Mesendoderm (in vitro differentiated cells): ENCODE data around the gene PROSER2. TPM values are rescaled to one million over a fixed set of nuclear protein-coding genes. Genes with fewer than 3 reads are reported as not detected.
A peak's percentile ranks its signal among the peaks of the same experiment; 100 is the strongest.

ENCODE experiments used
- DNase-seq: peaks from one replicate; pipeline ENCODE4 v3.0.0; 2013
- H2AK5ac ChIP-seq: 2 replicates; pipeline ENCODE4 v1.6.1; 2013; ENCODE audit warnings: low read length, inconsistent platforms
- H2BK120ac ChIP-seq: 2 replicates; pipeline ENCODE4 v1.6.1; 2013; ENCODE audit warnings: low read depth, mild to moderate bottlenecking, low read length, moderate library complexity, mixed read lengths
- H2BK15ac ChIP-seq: replicated peaks from 2 replicates; pipeline ENCODE4 v1.6.1; 2013; ENCODE audit warnings: low read depth, mild to moderate bottlenecking, moderate library complexity
- H2BK5ac ChIP-seq: 2 replicates; pipeline ENCODE4 v1.6.1; 2013; ENCODE audit warnings: low read length, inconsistent platforms
- H3K18ac ChIP-seq: 2 replicates; pipeline ENCODE4 v1.6.1; 2013; ENCODE audit warnings: mild to moderate bottlenecking, low read length, mixed read lengths
- H3K23ac ChIP-seq: one replicate; pipeline ENCODE4 v1.6.1; 2013; ENCODE audit warnings: low read length
- H3K27ac ChIP-seq: 2 replicates; pipeline ENCODE4 v1.5.1; 2013; ENCODE audit warnings: low read depth, mild to moderate bottlenecking, inconsistent platforms, low read length, moderate library complexity
- H3K27me3 ChIP-seq: 2 replicates; pipeline ENCODE4 v1.6.1; 2013; ENCODE audit warnings: low read length, control low read depth, mild to moderate bottlenecking, inconsistent platforms; ENCODE audit not compliant: insufficient read depth, poor library complexity
- H3K36me3 ChIP-seq: 2 replicates; pipeline ENCODE4 v1.6.1; 2013; ENCODE audit warnings: low read length, inconsistent platforms; ENCODE audit not compliant: control insufficient read depth, insufficient read depth
- H3K4ac ChIP-seq: one replicate; pipeline ENCODE4 v1.6.1; 2013; ENCODE audit warnings: low read depth, mild to moderate bottlenecking, low read length, moderate library complexity
- H3K4me1 ChIP-seq: 2 replicates; pipeline ENCODE4 v1.6.1; 2013; ENCODE audit warnings: low read depth, low read length, inconsistent platforms; ENCODE audit not compliant: control insufficient read depth
- H3K4me2 ChIP-seq: 2 replicates; pipeline ENCODE4 v1.6.1; 2013; ENCODE audit warnings: low read length
- H3K4me3 ChIP-seq: 2 replicates; pipeline ENCODE4 v1.5.1; 2013; ENCODE audit warnings: mild to moderate bottlenecking, low read length
- H3K56ac ChIP-seq: one replicate; pipeline ENCODE4 v1.6.1; 2013; ENCODE audit warnings: low read length
- H3K79me1 ChIP-seq: 2 replicates; pipeline ENCODE4 v1.6.1; 2013; ENCODE audit warnings: low read length, inconsistent platforms
- H3K79me2 ChIP-seq: 2 replicates; pipeline ENCODE4 v1.6.1; 2013; ENCODE audit warnings: mild to moderate bottlenecking, low read length; ENCODE audit not compliant: control insufficient read depth, insufficient read depth
- H3K9ac ChIP-seq: 2 replicates; pipeline ENCODE4 v1.6.1; 2013; ENCODE audit warnings: low read length, inconsistent platforms
- H4K5ac ChIP-seq: one replicate; pipeline ENCODE4 v1.6.1; 2013; ENCODE audit warnings: low read length
- H4K8ac ChIP-seq: one replicate; pipeline ENCODE4 v1.6.1; 2013; ENCODE audit warnings: low read depth, mild to moderate bottlenecking, control low read depth, low read length, moderate library complexity
- WGBS: extraction: QIAGEN DNeasy Blood & Tissue Kit; methylation state at CpG from one replicate; pipeline ENCODE4 v1.1.7; 2013; ENCODE audit warnings: low lambda C conversion rate, missing lambda C conversion rate; ENCODE audit not compliant: insufficient coverage; ENCODE audit errors: extremely low coverage; 5-methylcytosine and 5-hydroxymethylcytosine counted together
- polyA plus RNA-seq, 2 experiments: library from polyadenylated mRNA; stranded (reverse); fragments of 200-250 nt; gene quantifications; one replicate each; pipeline ENCODE4 v1.2.3, GENCODE V29; 2013

The PROSER2 gene, protein sequence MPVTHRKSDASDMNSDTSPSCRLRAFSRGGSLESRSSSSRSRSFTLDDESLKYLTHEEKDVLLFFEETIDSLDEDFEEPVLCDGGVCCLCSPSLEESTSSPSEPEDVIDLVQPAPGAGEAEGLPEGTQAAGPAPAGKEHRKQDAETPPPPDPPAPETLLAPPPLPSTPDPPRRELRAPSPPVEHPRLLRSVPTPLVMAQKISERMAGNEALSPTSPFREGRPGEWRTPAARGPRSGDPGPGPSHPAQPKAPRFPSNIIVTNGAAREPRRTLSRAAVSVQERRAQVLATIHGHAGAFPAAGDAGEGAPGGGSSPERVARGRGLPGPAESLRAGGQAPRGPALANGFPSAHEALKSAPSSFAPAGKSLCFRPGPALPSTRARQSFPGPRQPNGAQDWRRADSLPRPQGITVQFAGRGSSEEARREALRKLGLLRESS
- 9.8 TPM for polyA plus RNA-seq (2013, experiment 1 of 2)
- polyA plus RNA-seq (2013, experiment 2 of 2): 9.5 TPM

DNA sequence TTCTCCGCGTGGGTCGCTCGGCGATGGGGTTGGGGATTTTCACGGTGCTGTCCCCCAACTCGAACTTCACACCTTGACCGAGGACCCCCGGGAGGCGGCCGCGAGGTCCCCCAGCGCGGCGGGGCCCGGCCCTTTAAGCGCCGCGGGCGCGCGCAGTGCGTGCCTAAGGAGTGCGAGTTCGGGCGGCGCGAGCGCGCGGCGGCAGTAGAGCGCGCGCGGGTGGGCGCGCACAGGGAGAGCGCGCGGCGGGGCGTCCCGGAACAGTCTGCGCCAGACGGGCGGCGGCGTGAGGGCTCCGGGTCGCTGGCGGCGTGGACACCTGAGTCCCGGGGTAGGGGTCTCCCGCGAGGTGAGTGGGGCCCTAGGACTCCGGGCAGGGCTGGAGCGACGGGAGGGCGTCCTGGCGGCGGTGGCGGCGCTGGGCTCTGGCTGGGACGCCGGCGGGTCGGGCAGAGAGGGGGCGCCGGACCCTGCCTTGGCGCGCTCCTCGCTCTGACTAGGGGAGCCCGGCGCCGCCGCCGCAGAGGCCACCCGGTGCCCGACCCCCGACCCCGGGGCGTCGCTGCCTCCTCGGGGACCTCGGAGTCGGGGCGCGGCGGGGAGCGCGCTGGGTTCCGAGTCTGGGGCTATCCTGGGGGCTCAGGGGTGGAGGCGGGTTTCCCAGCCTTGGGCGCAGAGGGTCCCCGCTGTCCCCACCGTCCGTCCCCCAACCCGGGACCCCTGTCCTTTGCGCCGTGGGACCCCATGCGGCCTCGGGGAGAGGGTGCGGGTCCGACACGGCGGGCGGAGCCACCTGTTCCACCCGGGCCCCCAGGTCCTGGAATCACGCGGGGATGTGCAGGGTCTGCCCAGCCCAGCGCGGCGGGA is at the start of gene PROSER2:
Gene PROSER2 (plus strand): TSS at position 235 of the 867 bp plus-strand sequence. CDS start 28,722 bp downstream, outside the sequence.
- Histone ChIP-seq H2BK15ac (no peak within 1 kb of the TSS), H3K23ac (no peak within 1 kb of the TSS), H3K79me1 (peaks cover 10% of the 10 kb centered on the region), H2BK120ac (peak within 1 kb of the TSS; percentile 92), H4K8ac (no peak within 1 kb of the TSS), H3K56ac (peak within 1 kb of the TSS; percentile 92), H2AK5ac (no peak within 1 kb of the TSS), H3K4me1 (peaks cover 9% of the 10 kb centered on the region), H3K18ac (peak within 1 kb of the TSS; percentile 99), H3K27me3 (no peaks in the 10 kb centered on the region), H3K36me3 (no peaks in the 10 kb centered on the region), H3K27ac (peak within 1 kb of the TSS; percentile 22), H3K79me2 (peaks cover 28% of the 10 kb centered on the region), H3K9ac (peak within 1 kb of the TSS; percentile 82), H3K4me3 (peak within 1 kb of the TSS; percentile 67), H3K4me2 (peak within 1 kb of the TSS; percentile 4), H2BK5ac (no peak within 1 kb of the TSS), H3K4ac (peak within 1 kb of the TSS; percentile 93), H4K5ac (no peak within 1 kb of the TSS)
- WGBS: no CpG with 5 or more reads among the region's 114 CpGs
- DNase-seq: peak; percentile 59

DNA sequence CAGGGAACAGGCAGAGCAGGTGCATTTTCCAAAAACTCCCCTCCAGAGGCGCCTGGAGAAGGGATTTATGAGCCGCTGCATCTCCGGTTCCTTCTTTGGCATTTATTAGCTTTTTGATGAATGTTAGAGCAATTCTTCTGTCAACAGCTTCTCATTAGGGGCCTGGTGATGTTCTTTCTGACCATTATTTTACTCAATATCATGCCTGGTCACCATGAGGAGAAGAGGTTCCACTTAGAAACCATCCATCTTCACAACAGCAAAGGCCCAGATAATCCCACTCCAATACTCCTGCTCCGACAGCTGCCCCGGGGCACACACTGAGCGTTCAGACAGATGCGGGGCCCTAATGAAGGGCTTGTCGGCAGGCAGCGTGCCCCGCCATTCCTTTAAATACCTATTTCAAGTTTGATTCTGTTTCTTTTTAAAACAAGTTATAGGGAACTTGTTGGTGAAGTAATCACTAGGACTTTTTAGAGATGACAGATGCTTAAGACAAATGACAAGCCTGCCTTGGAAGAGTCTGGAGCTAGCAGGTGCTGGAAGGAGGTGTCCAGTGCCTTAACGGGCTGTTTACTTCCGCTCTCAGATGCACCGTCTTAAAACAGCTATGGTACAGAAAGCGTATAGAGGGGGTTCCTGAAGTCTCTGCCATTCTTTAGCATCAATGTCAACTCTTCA is 49.3 kb upstream of the PROSER2 start:
- Histone ChIP-seq H3K9ac (no peak overlapping the region), H3K4me3 (no peak overlapping the region), H3K4ac (no peak overlapping the region), H2BK15ac (no peak overlapping the region), H4K8ac (no peak overlapping the region), H3K79me2 (no peaks in the 10 kb centered on the region), H4K5ac (no peak overlapping the region), H2AK5ac (no peak overlapping the region), H3K18ac (no peak overlapping the region), H3K23ac (no peak overlapping the region), H3K4me1 (no peaks in the 10 kb centered on the region), H3K36me3 (no peaks in the 10 kb centered on the region), H3K4me2 (no peak overlapping the region), H3K27ac (no peak overlapping the region), H3K27me3 (no peaks in the 10 kb centered on the region), H3K79me1 (no peaks in the 10 kb centered on the region), H2BK5ac (no peak overlapping the region), H3K56ac (no peak overlapping the region), H2BK120ac (no peak overlapping the region)
- DNase-seq: no peak
- no CpG with 5 or more reads among the region's 14 CpGs for WGBS

DNA sequence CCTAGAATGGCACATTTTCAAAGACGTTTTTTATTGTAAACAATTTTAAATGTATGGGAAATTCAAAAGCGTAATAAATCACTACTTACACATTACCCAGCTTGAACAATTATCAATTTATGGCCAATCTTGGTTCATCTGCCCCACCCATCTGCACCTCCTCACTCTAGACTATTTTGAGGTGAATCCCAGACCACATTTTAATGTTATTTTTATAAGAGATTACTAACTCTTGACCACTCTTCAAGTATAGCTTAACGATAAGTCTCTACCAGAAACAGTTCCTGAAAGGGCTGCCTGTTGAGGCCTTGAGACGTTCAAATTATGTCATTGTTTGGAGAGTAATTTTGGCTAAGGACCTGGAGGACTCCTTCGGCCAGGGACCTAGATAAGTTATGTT is 47.7 kb upstream of the PROSER2 start:
- no CpG with 5 or more reads among the region's 5 CpGs for WGBS
- H3K23ac ChIP-seq: no peak overlapping the region
- no peaks in the 10 kb centered on the region for H3K79me1 ChIP-seq
- no peak overlapping the region for H3K18ac ChIP-seq
- H4K5ac ChIP-seq: no peak overlapping the region
- no peak overlapping the region for H2BK5ac ChIP-seq
- H3K4me3 ChIP-seq: no peak overlapping the region
- no peak overlapping the region for H2AK5ac ChIP-seq
- no peak overlapping the region for H3K4ac ChIP-seq
- no peak overlapping the region for H4K8ac ChIP-seq
- DNase-seq: no peak
- H3K27ac ChIP-seq: no peak overlapping the region
- no peaks in the 10 kb centered on the region for H3K27me3 ChIP-seq
- no peaks in the 10 kb centered on the region for H3K79me2 ChIP-seq
- H3K4me1 ChIP-seq: no peaks in the 10 kb centered on the region
- no peak overlapping the region for H3K9ac ChIP-seq
- no peak overlapping the region for H3K4me2 ChIP-seq
- H2BK120ac ChIP-seq: no peak overlapping the region
- H3K36me3 ChIP-seq: no peaks in the 10 kb centered on the region
- H2BK15ac ChIP-seq: no peak overlapping the region
- no peak overlapping the region for H3K56ac ChIP-seq

DNA sequence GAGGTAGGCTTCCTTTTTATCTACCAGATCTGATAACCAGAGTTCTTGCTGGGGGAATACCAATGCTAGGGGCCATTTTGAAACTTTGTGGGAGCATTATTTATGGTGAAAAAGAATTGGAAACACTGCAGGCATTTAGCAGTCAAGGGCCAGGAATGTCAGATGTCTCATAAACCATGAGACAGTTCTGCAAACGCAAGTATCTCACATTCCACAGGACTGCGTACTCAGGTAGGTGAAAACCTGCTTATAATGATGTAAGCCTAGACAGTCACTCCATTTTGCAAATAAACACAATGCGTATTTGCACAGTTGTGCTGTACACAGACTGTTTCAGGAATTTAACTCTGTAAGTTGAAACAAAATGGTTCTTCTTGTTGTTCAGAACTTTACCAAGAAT is 47.1 kb upstream of the PROSER2 start:
- WGBS: no CpG with 5 or more reads among the region's 3 CpGs
- Histone ChIP-seq H2AK5ac (no peak overlapping the region), H3K4me2 (no peak overlapping the region), H3K9ac (no peak overlapping the region), H2BK15ac (no peak overlapping the region), H4K8ac (no peak overlapping the region), H3K23ac (no peak overlapping the region), H3K4ac (no peak overlapping the region), H3K79me1 (no peaks in the 10 kb centered on the region), H4K5ac (no peak overlapping the region), H3K4me3 (no peak overlapping the region), H3K27ac (no peak overlapping the region), H3K56ac (no peak overlapping the region), H3K36me3 (no peaks in the 10 kb centered on the region), H3K18ac (no peak overlapping the region), H3K4me1 (no peaks in the 10 kb centered on the region), H3K27me3 (no peaks in the 10 kb centered on the region), H3K79me2 (no peaks in the 10 kb centered on the region), H2BK120ac (no peak overlapping the region), H2BK5ac (no peak overlapping the region)
- DNase-seq: no peak

DNA sequence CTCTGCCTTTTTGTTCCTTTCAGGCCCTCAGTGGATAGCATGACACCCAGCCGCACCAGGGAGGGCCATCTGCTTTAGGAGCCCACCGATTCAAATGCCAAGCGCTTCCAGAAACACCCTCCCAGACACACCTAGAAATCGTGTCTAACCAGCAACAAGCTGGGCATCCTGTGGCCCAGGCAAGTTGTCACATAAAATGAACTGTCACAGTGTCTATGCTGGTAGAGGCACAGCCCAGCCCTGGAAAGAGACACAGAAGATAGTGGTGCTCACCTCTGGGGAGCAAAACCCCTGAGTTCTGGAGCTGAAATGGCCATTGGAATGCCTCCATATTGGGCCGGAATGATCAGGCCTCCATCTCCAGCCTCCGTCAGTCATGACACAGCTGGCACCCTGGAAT is 42.0 kb upstream of the PROSER2 start:
- WGBS: no CpG with 5 or more reads among the region's 6 CpGs
- no peak overlapping the region for H3K27ac ChIP-seq
- no peak overlapping the region for H3K4me2 ChIP-seq
- H3K18ac ChIP-seq: no peak overlapping the region
- no peaks in the 10 kb centered on the region for H3K79me1 ChIP-seq
- no peaks in the 10 kb centered on the region for H3K27me3 ChIP-seq
- no peaks in the 10 kb centered on the region for H3K4me1 ChIP-seq
- no peak overlapping the region for H2BK5ac ChIP-seq
- H3K4me3 ChIP-seq: no peak overlapping the region
- no peak overlapping the region for H4K5ac ChIP-seq
- H3K23ac ChIP-seq: no peak overlapping the region
- H4K8ac ChIP-seq: no peak overlapping the region
- no peak overlapping the region for H2BK120ac ChIP-seq
- no peak overlapping the region for H3K9ac ChIP-seq
- H3K36me3 ChIP-seq: no peaks in the 10 kb centered on the region
- no peaks in the 10 kb centered on the region for H3K79me2 ChIP-seq
- no peak overlapping the region for H2BK15ac ChIP-seq
- H2AK5ac ChIP-seq: no peak overlapping the region
- DNase-seq: no peak
- H3K56ac ChIP-seq: no peak overlapping the region
- H3K4ac ChIP-seq: no peak overlapping the region
